Nephron progenitor cell (in vitro differentiated cells): ENCODE measurements around the gene MARK1.

Experiments used
- DNase-seq: peaks from one replicate; pipeline ENCODE4 v3.0.0; 2021
- H3K27ac Mint-ChIP-seq: 2 replicates; pipeline ENCODE4 v1.8.0; 2021; ENCODE audit warnings: mild to moderate bottlenecking, moderate library complexity, mixed read lengths
- H3K27me3 Mint-ChIP-seq: 2 replicates; pipeline ENCODE4 v1.8.0; 2021; ENCODE audit warnings: mild to moderate bottlenecking, low read depth, mixed read lengths; ENCODE audit not compliant: poor library complexity
- H3K36me3 Mint-ChIP-seq: 2 replicates; pipeline ENCODE4 v1.8.0; 2021; ENCODE audit warnings: low read depth, mixed read lengths
- H3K4me1 Mint-ChIP-seq: 2 replicates; pipeline ENCODE4 v1.8.0; 2021; ENCODE audit warnings: mixed read lengths
- H3K4me3 Mint-ChIP-seq: 2 replicates; pipeline ENCODE4 v1.8.0; 2021; ENCODE audit warnings: mild to moderate bottlenecking, moderate library complexity, mixed read lengths
- H3K9me3 Mint-ChIP-seq: 2 replicates; pipeline ENCODE4 v1.8.0; 2021; ENCODE audit warnings: mild to moderate bottlenecking, moderate library complexity, mixed read lengths
- CTCF ChIP-seq: fragments of 200-600 bp; sonication (generic); IDR thresholded peaks from 2 replicates; pipeline ENCODE4 v1.5.0; 2021; ENCODE audit warnings: antibody characterized with exemption

The MARK1 gene

GRCh38 chr1:220706480-220706879, 178.5 kb downstream of the MARK1 start:
- no peak overlapping the region for H3K27ac Mint-ChIP-seq
- no peaks in the 10 kb centered on the region for H3K36me3 Mint-ChIP-seq
- DNase-seq, result no peak
- no peak overlapping the region for H3K4me3 Mint-ChIP-seq
- H3K27me3 Mint-ChIP-seq, result peaks cover 8% of the 10 kb centered on the region
- TF ChIP-seq CTCF, result no peak
- peaks cover 14% of the 10 kb centered on the region for H3K4me1 Mint-ChIP-seq
- H3K9me3 Mint-ChIP-seq, result no peaks in the 10 kb centered on the region

- H3K27ac Mint-ChIP-seq, result no peak overlapping the region
- H3K4me1 Mint-ChIP-seq, result peaks cover 14% of the 10 kb centered on the region
- no peaks in the 10 kb centered on the region for H3K9me3 Mint-ChIP-seq
- H3K27me3 Mint-ChIP-seq, result peaks cover 8% of the 10 kb centered on the region
- no peak overlapping the region for H3K4me3 Mint-ChIP-seq
- TF ChIP-seq CTCF, result no peak
- no peaks in the 10 kb centered on the region for H3K36me3 Mint-ChIP-seq
- no peak for DNase-seq
Measured at GRCh38 chr1:220707160-220707559, 179.2 kb downstream of the MARK1 start.

GRCh38 chr1:220708244-220708643, 180.3 kb downstream of the MARK1 start:
- Mint-ChIP-seq H3K27ac (no peak overlapping the region), H3K4me1 (peaks cover 14% of the 10 kb centered on the region), H3K36me3 (no peaks in the 10 kb centered on the region), H3K27me3 (peaks cover 8% of the 10 kb centered on the region), H3K4me3 (no peak overlapping the region), H3K9me3 (no peaks in the 10 kb centered on the region)
- TF ChIP-seq CTCF, result no peak
- DNase-seq, result no peak

- DNase-seq, result no peak
Measured at GRCh38 chr1:220708936-220709801, 181.2 kb downstream of the MARK1 start.

GRCh38 chr1:220710333-220710732, 182.4 kb downstream of the MARK1 start:
- H3K27me3 Mint-ChIP-seq, result peaks cover 19% of the 10 kb centered on the region
- peaks cover 11% of the 10 kb centered on the region for H3K4me1 Mint-ChIP-seq
- no peak overlapping the region for H3K27ac Mint-ChIP-seq
- no peak for DNase-seq
- no peak overlapping the region for H3K4me3 Mint-ChIP-seq
- no peaks in the 10 kb centered on the region for H3K36me3 Mint-ChIP-seq
- H3K9me3 Mint-ChIP-seq, result peaks cover 11% of the 10 kb centered on the region
- TF ChIP-seq CTCF, result no peak

More at GRCh38 chr1:220708936-220709801, 181.2 kb downstream of the MARK1 start:
- peaks cover under 1% of the 10 kb centered on the region for H3K9me3 Mint-ChIP-seq
- H3K27me3 Mint-ChIP-seq, result peaks cover 12% of the 10 kb centered on the region
- H3K36me3 Mint-ChIP-seq, result no peaks in the 10 kb centered on the region
- H3K4me3 Mint-ChIP-seq, result no peak overlapping the region
- H3K27ac Mint-ChIP-seq, result no peak overlapping the region
- peaks cover 14% of the 10 kb centered on the region for H3K4me1 Mint-ChIP-seq
- no peak for TF ChIP-seq CTCF
